ENCODE measurements around the gene STK38L.

GRCh38 chr12:27285403-27285802 lies 41.3 kb downstream of the STK38L start:
- TF ChIP-seq CTCF (conservative IDR thresholded peaks at IDR 0.05 in 1 of 2, IDR thresholded peaks at IDR 0.05 in 1 of 2; ENCODE audit: low read depth in 1 of 2, low read length in 2 of 2) (no peak), EZH2 (IDR thresholded peaks at IDR 0.05; ENCODE audit: low read length, missing control alignments) (no peak)

Data from fibroblast of lung (primary cell).